Right lobe of liver (tissue), 4 donors: Measurements from ENCODE around the gene TMEM170B.

Experiments used
- POLR2A ChIP-seq: fragments of 450-650 bp; IDR thresholded peaks from one replicate; pipeline ENCODE4 v1.6.1; 2017; ENCODE audit warnings: antibody characterized with exemption, mild to moderate bottlenecking
- TF ChIP-seq, protein P1 (sequence below), 4 donors: fragments of 200-600 bp in 3 of 4; fragments of 450-650 bp in 1 of 4; IDR thresholded peaks; one replicate each; pipeline versions ENCODE4 v1.5.1 to v1.8.0; 2016 to 2022; ENCODE audit warnings: antibody characterized with exemption in 4 of 4, mild to moderate bottlenecking in 2 of 4
- donor health status: DM: no; HTN: no; CAD: no.
- donor health status: DM: no; HTN: no; CAD: no.
- donor health status: DM: no; HTN: yes; CAD: no.

DNA sequence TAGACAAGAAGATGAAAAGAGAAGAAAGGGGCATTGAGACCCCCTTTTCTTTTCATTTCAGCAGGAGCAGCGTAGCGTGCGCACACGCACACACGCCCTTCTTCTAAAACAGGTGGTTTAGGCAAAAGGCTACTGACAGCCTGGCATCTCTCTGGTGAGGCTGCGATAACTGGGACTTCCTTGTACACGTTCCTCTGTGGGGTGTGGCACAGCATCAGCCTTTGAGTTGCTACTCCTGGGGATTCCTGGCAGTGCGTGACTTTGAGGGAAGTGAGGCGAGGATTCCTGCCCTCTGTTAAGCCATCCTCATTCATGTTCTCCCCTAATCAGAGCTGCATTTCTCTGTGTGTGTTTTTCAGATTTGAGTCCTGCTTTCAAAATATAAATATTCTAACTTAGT is 94.7 kb downstream of the TMEM170B start:
- TF ChIP-seq POLR2A = no peak
- TF ChIP-seq, protein P1, sequence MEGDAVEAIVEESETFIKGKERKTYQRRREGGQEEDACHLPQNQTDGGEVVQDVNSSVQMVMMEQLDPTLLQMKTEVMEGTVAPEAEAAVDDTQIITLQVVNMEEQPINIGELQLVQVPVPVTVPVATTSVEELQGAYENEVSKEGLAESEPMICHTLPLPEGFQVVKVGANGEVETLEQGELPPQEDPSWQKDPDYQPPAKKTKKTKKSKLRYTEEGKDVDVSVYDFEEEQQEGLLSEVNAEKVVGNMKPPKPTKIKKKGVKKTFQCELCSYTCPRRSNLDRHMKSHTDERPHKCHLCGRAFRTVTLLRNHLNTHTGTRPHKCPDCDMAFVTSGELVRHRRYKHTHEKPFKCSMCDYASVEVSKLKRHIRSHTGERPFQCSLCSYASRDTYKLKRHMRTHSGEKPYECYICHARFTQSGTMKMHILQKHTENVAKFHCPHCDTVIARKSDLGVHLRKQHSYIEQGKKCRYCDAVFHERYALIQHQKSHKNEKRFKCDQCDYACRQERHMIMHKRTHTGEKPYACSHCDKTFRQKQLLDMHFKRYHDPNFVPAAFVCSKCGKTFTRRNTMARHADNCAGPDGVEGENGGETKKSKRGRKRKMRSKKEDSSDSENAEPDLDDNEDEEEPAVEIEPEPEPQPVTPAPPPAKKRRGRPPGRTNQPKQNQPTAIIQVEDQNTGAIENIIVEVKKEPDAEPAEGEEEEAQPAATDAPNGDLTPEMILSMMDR (IDR thresholded peaks at IDR 0.05) = no peak
